Adrenal gland (tissue), 12 donors: Measurements from ENCODE around the gene OR4D10. TPM values are rescaled to one million over a fixed set of nuclear protein-coding genes. Genes with fewer than 3 reads are reported as not detected.
A peak's percentile ranks its signal among the peaks of the same experiment; 100 is the strongest.
"Not testable (repeated sequence)": the region's sequence is repeated elsewhere in the genome, so short reads cannot be mapped to it uniquely, and the experiment has no call there.

Source experiments
- DNase-seq, 7 donors: peaks; one replicate each; pipeline ENCODE4 v3.0.0-alpha.2; 2019 to 2020
- H3K27ac ChIP-seq, 5 donors: fragments of 200-600 bp; sonication (generic) in 4 of 5; 1 replicate in 3 of 5; 2 replicates in 2 of 5; pipeline versions ENCODE4 v1.5.1 to v1.8.0; 2016 to 2020; ENCODE audit warnings: mild to moderate bottlenecking in 1 of 5
- H3K27me3 ChIP-seq: fragments of 200-600 bp; 2 replicates; pipeline ENCODE4 v1.8.0; 2021
- H3K36me3 ChIP-seq, 2 donors: fragments of 200-600 bp; replicated peaks in 1 of 2; 1 replicate in 1 of 2; 2 replicates in 1 of 2; pipeline versions ENCODE4 v1.5.1 to v1.8.0; 2018 to 2022
- H3K4me1 ChIP-seq, 2 donors: fragments of 200-600 bp; replicated peaks in 1 of 2; 1 replicate in 1 of 2; 2 replicates in 1 of 2; pipeline versions ENCODE4 v1.5.1 to v1.8.0; 2018 to 2021
- H3K4me3 ChIP-seq, 4 donors: fragments of 200-600 bp; sonication (generic) in 3 of 4; one replicate each; pipeline ENCODE4 v1.5.1; 2016 to 2018
- H3K9me3 ChIP-seq, 3 donors: fragments of 200-600 bp; sonication (generic) in 1 of 3; replicated peaks in 1 of 3; 1 replicate in 2 of 3; 2 replicates in 1 of 3; pipeline versions ENCODE4 v1.5.1 to v1.8.0; 2016 to 2021
- CTCF ChIP-seq, 6 experiments: fragments of 450-650 bp in 4 of 6; fragments of 200-600 bp in 2 of 6; sonication (generic) in 1 of 6; IDR thresholded peaks; 1 replicate in 5 of 6; 2 replicates in 1 of 6; pipeline versions ENCODE4 v1.5.1 to v1.8.0; 2016 to 2021; ENCODE audit warnings: antibody characterized with exemption in 6 of 6, mild to moderate bottlenecking in 2 of 6, moderate library complexity in 1 of 6
- POLR2A ChIP-seq, 2 donors: fragments of 450-650 bp; IDR thresholded peaks; one replicate each; pipeline ENCODE4 v1.6.1; 2017; ENCODE audit warnings: antibody characterized with exemption in 2 of 2, mild to moderate bottlenecking in 2 of 2, moderate library complexity in 1 of 2
- WGBS, 4 donors: extraction: QIAGEN DNeasy Blood & Tissue Kit in 2 of 4; methylation state at CpG; one replicate each; pipeline versions ENCODE4 v1.1.5 to v1.1.7; 2013 to 2017; 5-methylcytosine and 5-hydroxymethylcytosine counted together
- intact Hi-C, 2 donors: fragments of 100-400 bp; cut with DNase I; formaldehyde crosslinking; loops; one replicate each; pipeline versions ENCODE4 v1.14.1 to v1.15.0; 2022 to 2023
- polyA plus RNA-seq, 3 donors: library from polyadenylated mRNA; stranded (reverse); fragments of 200-250 nt in 2 of 3; fragments of 350-450 nt in 1 of 3; fragmentation: Illumina TruSeq in 1 of 3; extraction: RNeasy Lipid Tissue Mini Kit (QIAGEN cat#74804) in 1 of 3; gene quantifications; one replicate each; pipeline ENCODE4 v1.2.3, GENCODE V29; 2013 to 2014
- total RNA-seq, 9 donors: library from RNA; depleted of rRNA in 4 of 9; stranded (reverse); fragments of >200 nt in 4 of 9; fragments of 120-200 nt in 1 of 9; fragmentation: NEBNext Ultra II Directional in 1 of 9; extraction: Animal tissue kit (Norgen Biotek cat#: 25700) in 1 of 9; gene quantifications; one replicate each; pipeline versions ENCODE4 v1.1.0 to v1.2.4, GENCODE V29; 2013 to 2023
- donor health status: healthy with polysubstance abuse.
- donor health status: Bipolar disorder and iron deficiency.
- donor health status: DM: yes; HTN: yes; CAD: no.
- donor health status: DM: no; HTN: no; CAD: no.
- donor health status: DM: no; HTN: no; CAD: no.
- donor health status: DM: yes; HTN: yes; CAD: no.

The OR4D10 gene
- total and polyA plus RNA-seq, 12 donors: not detected

- no peaks in the 10 kb centered on the region for H3K9me3 ChIP-seq
- TF ChIP-seq POLR2A (IDR thresholded peaks at IDR 0.05) (no peak), CTCF (IDR thresholded peaks at IDR 0.05) (no peak)
- H3K36me3 ChIP-seq: no peaks in the 10 kb centered on the region
- H3K27me3 ChIP-seq: no peaks in the 10 kb centered on the region
- H3K4me3 ChIP-seq: no peak within 1 kb of the TSS
- DNase-seq: peak in 1 of 7 donors; percentile 13
- no peaks in the 10 kb centered on the region for H3K4me1 ChIP-seq
- H3K27ac ChIP-seq: peak within 1 kb of the TSS in 1 of 5 donors; percentile 19
- intact Hi-C loops: no loop called here
- WGBS, 4 donors: 21 to 30% (median 24%) methylated on average over 2 of the region's 2 CpGs
Observed at GRCh38 chr11:59510941-59511589, 38.0 kb downstream of the OR4D10 start, which contains the start of gene OR4D9. OR4D9 (plus strand) TSS chr11:59511539; CDS start chr11:59514913, 3,374 bp downstream.

GRCh38 chr11:59511675-59512074 is 38.6 kb downstream of the OR4D10 start:
- DNase-seq: no peak
- no peaks in the 10 kb centered on the region for H3K36me3 ChIP-seq
- no peaks in the 10 kb centered on the region for H3K27me3 ChIP-seq
- WGBS, 4 donors: 39 to 56% (median 50%) methylated on average over 1 of the region's 1 CpG
- TF ChIP-seq CTCF (IDR thresholded peaks at IDR 0.05) (no peak), POLR2A (IDR thresholded peaks at IDR 0.05) (no peak)
- no peaks in the 10 kb centered on the region for H3K4me1 ChIP-seq
- no peaks in the 10 kb centered on the region for H3K9me3 ChIP-seq
- H3K27ac ChIP-seq: no peak overlapping the region
- H3K4me3 ChIP-seq: no peak overlapping the region
- intact Hi-C loops: no loop called here

- H3K36me3 ChIP-seq, H3K27ac ChIP-seq, H3K9me3 ChIP-seq, DNase-seq, H3K4me1 ChIP-seq, H3K27me3 ChIP-seq, H3K4me3 ChIP-seq, intact Hi-C loops: not testable (repeated sequence)
- WGBS, 4 donors: 61 to 71% (median 66%) methylated on average over 2 of the region's 2 CpGs
Observed at GRCh38 chr11:59520139-59520538, 47.0 kb downstream of the OR4D10 start.

GRCh38 chr11:59520741-59521140 is 47.6 kb downstream of the OR4D10 start:
- intact Hi-C loops: no loop called here

More at GRCh38 chr11:59520741-59521140, 47.6 kb downstream of the OR4D10 start:
- Histone ChIP-seq H3K4me1 (no peaks in the 10 kb centered on the region), H3K27ac (no peak overlapping the region), H3K36me3 (no peaks in the 10 kb centered on the region), H3K9me3 (no peaks in the 10 kb centered on the region), H3K27me3 (no peaks in the 10 kb centered on the region), H3K4me3 (no peak overlapping the region)
- TF ChIP-seq POLR2A (IDR thresholded peaks at IDR 0.05) (no peak), CTCF (IDR thresholded peaks at IDR 0.05) (no peak)
- no peak for DNase-seq
- WGBS, 4 donors: 75 to 77% (median 75%) methylated on average over 5 of the region's 5 CpGs
